Mucosa of descending colon (tissue), 3 donors: ENCODE results near the gene TBC1D9. TPM values are rescaled to one million over a fixed set of nuclear protein-coding genes. Genes with fewer than 3 reads are reported as not detected.

Experiments used
- ATAC-seq: fragments of 200-7000 bp; cut with Tn5 transposase; one replicate; pipeline ENCODE4 v1.9.1; 2020; ENCODE audit warnings: mild to moderate bottlenecking, moderate library complexity
- DNase-seq, 3 donors: peaks; one replicate each; pipeline ENCODE4 v3.0.0-alpha.2; 2020
- H3K36me3 ChIP-seq: fragments of 200-600 bp; one replicate; pipeline ENCODE4 v1.8.0; 2021; ENCODE audit warnings: low read depth, mild to moderate bottlenecking
- H3K4me1 ChIP-seq: fragments of 200-600 bp; one replicate; pipeline ENCODE4 v1.8.0; 2021; ENCODE audit warnings: low read depth, mild to moderate bottlenecking
- H3K4me3 ChIP-seq: fragments of 200-600 bp; one replicate; pipeline ENCODE4 v1.8.0; 2021; ENCODE audit warnings: mild to moderate bottlenecking
- H3K9me3 ChIP-seq: fragments of 200-600 bp; one replicate; pipeline ENCODE4 v1.8.0; 2021; ENCODE audit warnings: mild to moderate bottlenecking
- CTCF ChIP-seq: fragments of 200-600 bp; IDR thresholded peaks from one replicate; pipeline ENCODE4 v1.8.0; 2022; ENCODE audit warnings: antibody characterized with exemption, mild to moderate bottlenecking
- intact Hi-C, 2 donors: fragments of 100-400 bp; cut with DNase I in 1 of 2; cut with micrococcal nuclease in 1 of 2; formaldehyde crosslinking; loops; one replicate each; pipeline versions ENCODE4 v1.11.0 to v1.11.1; 2022; cut with DNase I, micrococcal nuclease
- total RNA-seq, 3 donors: library from RNA; stranded (reverse); fragmentation: NEBNext Ultra II Directional in 2 of 3; extraction: Animal tissue kit (Norgen Biotek cat#: 25700) in 2 of 3; gene quantifications; one replicate each; pipeline versions ENCODE4 v1.2.1 to v1.2.4, GENCODE V29; 2021 to 2023
- donor health status: DM: no; HTN: no; CAD: no; lungs with moderate emphysema.
- donor health status: DM: no; HTN: no; CAD: no.
- donor health status: DM: no; HTN: yes; CAD: no.

TBC1D9 gene
- total RNA-seq, 3 donors from 2014 or later: 9.1 to 20.2 (median 11.6) TPM

- TF ChIP-seq CTCF: no peak
- H3K4me3 ChIP-seq: no peak overlapping the region
- DNase-seq: no peak
- intact Hi-C loops: no loop called here
- H3K36me3 ChIP-seq: no peaks in the 10 kb centered on the region
- no peaks in the 10 kb centered on the region for H3K4me1 ChIP-seq
- ATAC-seq: no peak
- H3K9me3 ChIP-seq: no peaks in the 10 kb centered on the region
These were observed 75.0 kb downstream of the TBC1D9 start for GRCh38 chr4:140681201-140681600.

- intact Hi-C loops: no loop called here
- Histone ChIP-seq H3K4me3 (no peak overlapping the region), H3K9me3 (no peaks in the 10 kb centered on the region), H3K36me3 (no peaks in the 10 kb centered on the region), H3K4me1 (no peaks in the 10 kb centered on the region)
- TF ChIP-seq CTCF: no peak
- ATAC-seq: no peak
- DNase-seq: no peak
These were observed 75.5 kb downstream of the TBC1D9 start for GRCh38 chr4:140680686-140681085.

GRCh38 chr4:140679576-140679975 lies 76.6 kb downstream of the TBC1D9 start:
- DNase-seq: no peak
- no peaks in the 10 kb centered on the region for H3K36me3 ChIP-seq
- ATAC-seq: no peak
- H3K4me3 ChIP-seq: no peak overlapping the region
- no peaks in the 10 kb centered on the region for H3K4me1 ChIP-seq
- TF ChIP-seq CTCF: no peak
- intact Hi-C loops: no loop called here
- H3K9me3 ChIP-seq: no peaks in the 10 kb centered on the region

- Histone ChIP-seq H3K4me1 (no peaks in the 10 kb centered on the region), H3K4me3 (no peak overlapping the region), H3K36me3 (no peaks in the 10 kb centered on the region), H3K9me3 (no peaks in the 10 kb centered on the region)
- no peak for TF ChIP-seq CTCF
- ATAC-seq: no peak
- intact Hi-C loops: no loop called here
- DNase-seq: no peak
These were observed 80.5 kb downstream of the TBC1D9 start for GRCh38 chr4:140675599-140676231.

- TF ChIP-seq CTCF: no peak
- H3K36me3 ChIP-seq: no peaks in the 10 kb centered on the region
- ATAC-seq (no peak), DNase-seq (no peak)
- no peak overlapping the region for H3K4me3 ChIP-seq
- no peaks in the 10 kb centered on the region for H3K9me3 ChIP-seq
- no peaks in the 10 kb centered on the region for H3K4me1 ChIP-seq
- intact Hi-C loops: no loop called here
These were observed 82.5 kb downstream of the TBC1D9 start for GRCh38 chr4:140673729-140674128.

- intact Hi-C loops: no loop called here
- ATAC-seq (no peak), DNase-seq (no peak)
- H3K36me3 ChIP-seq: no peaks in the 10 kb centered on the region
- no peaks in the 10 kb centered on the region for H3K4me1 ChIP-seq
- no peak overlapping the region for H3K4me3 ChIP-seq
- no peak for TF ChIP-seq CTCF
- no peaks in the 10 kb centered on the region for H3K9me3 ChIP-seq
These were observed 83.8 kb downstream of the TBC1D9 start for GRCh38 chr4:140672416-140672815.
